A673 (cell line): ENCODE results near the gene SENP6.

Experiments
- EZH2 ChIP-seq: fragments of 200-600 bp; sonication (generic); IDR thresholded peaks from 2 replicates; pipeline ENCODE4 v1.6.1; 2017; ENCODE audit warnings: borderline replicate concordance, low read depth, mild to moderate bottlenecking, mixed read lengths, antibody characterized with exemption, low read length; ENCODE audit not compliant: poor library complexity, severe bottlenecking
- TF ChIP-seq, protein P1 (sequence below): fragments of 300-800, 200-600 bp; sonication (generic); conservative IDR thresholded peaks from 2 replicates; pipeline ENCODE4 v1.5.1; 2017; ENCODE audit warnings: low read depth, mild to moderate bottlenecking, antibody characterized with exemption, low read length, moderate library complexity, mixed read lengths

DNA sequence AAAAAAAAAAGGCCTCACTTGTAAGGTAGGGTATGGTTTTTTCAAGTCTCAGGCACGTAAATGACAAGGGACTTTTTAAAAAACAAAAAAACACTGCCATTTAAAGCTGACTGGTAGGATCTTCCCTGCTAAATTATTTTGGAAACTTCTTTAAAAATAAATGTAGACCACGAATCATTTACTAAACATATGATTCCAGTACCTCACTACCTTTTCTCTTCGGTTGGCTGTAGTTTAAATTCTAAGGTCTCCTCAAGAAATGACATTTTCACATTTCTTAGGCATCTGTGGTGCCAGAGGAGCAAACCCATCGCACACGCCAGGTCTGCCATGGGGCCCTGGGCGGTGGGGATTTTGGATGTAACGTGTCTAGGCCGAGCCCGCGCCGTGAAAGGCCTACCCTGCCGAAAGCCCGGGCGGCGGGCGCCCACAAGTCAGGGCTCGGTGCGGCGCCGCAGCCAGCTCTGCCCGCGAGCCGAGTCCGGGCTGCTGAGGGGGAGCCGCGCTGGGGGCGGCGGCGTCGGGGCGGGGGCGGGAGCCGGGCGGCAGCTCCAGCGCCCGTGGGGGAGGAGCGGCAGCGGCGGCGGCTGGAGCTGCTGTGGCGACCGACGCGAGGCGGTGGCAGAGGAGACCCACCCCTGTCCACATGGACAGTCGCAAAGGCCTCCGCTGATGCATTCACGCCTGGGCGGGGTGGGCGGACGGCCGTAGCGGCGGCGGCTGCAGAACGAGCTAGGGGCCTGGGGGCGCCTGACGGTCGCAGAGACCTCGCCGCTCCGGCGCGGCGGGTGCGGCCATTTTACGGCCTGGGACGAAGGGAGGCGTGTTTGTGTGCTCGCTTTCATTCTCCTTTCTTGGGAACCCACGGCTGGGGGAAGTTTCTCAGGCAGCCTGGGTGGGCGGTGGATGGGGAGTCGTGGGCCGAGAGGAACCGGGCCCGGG lies at the start of gene SENP6:
- TF ChIP-seq, protein P1, sequence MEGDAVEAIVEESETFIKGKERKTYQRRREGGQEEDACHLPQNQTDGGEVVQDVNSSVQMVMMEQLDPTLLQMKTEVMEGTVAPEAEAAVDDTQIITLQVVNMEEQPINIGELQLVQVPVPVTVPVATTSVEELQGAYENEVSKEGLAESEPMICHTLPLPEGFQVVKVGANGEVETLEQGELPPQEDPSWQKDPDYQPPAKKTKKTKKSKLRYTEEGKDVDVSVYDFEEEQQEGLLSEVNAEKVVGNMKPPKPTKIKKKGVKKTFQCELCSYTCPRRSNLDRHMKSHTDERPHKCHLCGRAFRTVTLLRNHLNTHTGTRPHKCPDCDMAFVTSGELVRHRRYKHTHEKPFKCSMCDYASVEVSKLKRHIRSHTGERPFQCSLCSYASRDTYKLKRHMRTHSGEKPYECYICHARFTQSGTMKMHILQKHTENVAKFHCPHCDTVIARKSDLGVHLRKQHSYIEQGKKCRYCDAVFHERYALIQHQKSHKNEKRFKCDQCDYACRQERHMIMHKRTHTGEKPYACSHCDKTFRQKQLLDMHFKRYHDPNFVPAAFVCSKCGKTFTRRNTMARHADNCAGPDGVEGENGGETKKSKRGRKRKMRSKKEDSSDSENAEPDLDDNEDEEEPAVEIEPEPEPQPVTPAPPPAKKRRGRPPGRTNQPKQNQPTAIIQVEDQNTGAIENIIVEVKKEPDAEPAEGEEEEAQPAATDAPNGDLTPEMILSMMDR, result no peak
- TF ChIP-seq EZH2, result no peak
